OCI-LY3 (cell line): Measurements from ENCODE around the gene UGT1A4.

ENCODE experiments used
- CTCF ChIP-seq: fragments of 200-600, 300-600 bp; sonication (generic); IDR thresholded peaks from 2 replicates; pipeline ENCODE4 v1.5.1; 2014; ENCODE audit warnings: antibody characterized with exemption, low read length, low read depth
- EZH2phosphoT487 ChIP-seq: fragments of 200-600 bp; shearing (Covaris generic); IDR thresholded peaks from 2 replicates; pipeline ENCODE4 v1.6.1; 2018; ENCODE audit warnings: antibody characterized with exemption, mixed run types, low read depth

DNA sequence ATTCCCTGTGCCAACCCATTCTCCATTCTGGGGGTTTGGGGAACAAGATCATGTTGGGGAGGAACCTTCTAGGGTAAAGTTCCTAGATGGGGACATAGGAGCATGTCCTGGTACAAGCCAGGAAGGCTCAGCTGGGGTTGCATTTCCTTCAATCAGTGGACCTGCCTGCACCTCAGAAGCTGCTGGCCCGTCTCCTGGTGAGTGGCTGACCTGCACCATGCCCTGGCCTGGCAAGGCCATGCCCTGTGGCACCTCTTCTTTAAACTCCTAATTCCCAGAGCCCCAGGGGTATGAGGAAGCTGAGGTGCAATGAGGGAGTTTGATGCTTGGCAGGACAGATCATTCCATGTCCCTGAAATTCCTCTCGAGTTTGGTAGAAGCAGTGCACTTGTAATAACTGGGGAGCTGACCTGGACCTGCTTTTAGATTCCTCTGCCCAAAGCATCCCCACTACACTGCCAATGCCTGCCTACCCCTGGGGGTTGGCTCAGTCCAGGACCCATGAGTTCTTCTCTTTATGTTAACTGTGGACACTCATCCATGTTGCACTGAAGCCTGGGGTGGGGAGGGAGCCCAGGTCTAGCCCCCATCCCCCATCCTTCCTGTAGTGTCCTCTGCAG is 84.9 kb downstream of the UGT1A4 start:
- TF ChIP-seq CTCF (no peak), EZH2phosphoT487 (no peak)
